ENCODE data around the gene CDNF. TPM values are rescaled to one million over a fixed set of nuclear protein-coding genes. Genes with fewer than 3 reads are reported as not detected.

Gene CDNF
- total and polyA plus RNA-seq, 10 of the 15 experiments (the other 5 are each of a cell fraction or from before 2014, with no cell fraction given) = 0.08 to 1.9 (median 0.77) TPM

GRCh38 chr10:14837757-14838581 is at the start of gene CDNF, which contains the start of the genes HSPA14 and MSANTD7 (continued):
- TF ChIP-seq IRF5 (IDR thresholded peaks at IDR 0.05; ENCODE audit: borderline replicate concordance) = no peak
- no peak; the same call in 1 of the 2 replicates for TF ChIP-seq MEF2A (IDR thresholded peaks at IDR 0.05; ENCODE audit: insufficient read depth, low read depth, low read length)
- TF ChIP-seq EZH2 (IDR thresholded peaks at IDR 0.05; ENCODE audit: borderline replicate concordance, control insufficient read depth, low read depth, low read length) = no peak
- TF ChIP-seq RBBP5 (conservative IDR thresholded peaks at IDR 0.05) = no peak
- no peak for TF ChIP-seq ETV6 (conservative IDR thresholded peaks at IDR 0.05 in 1 of 2, IDR thresholded peaks at IDR 0.05 in 1 of 2; ENCODE audit: borderline replicate concordance in 1 of 2, low read depth in 1 of 2)
- peak; percentile 73; the same call in 1 of the 2 replicates for TF ChIP-seq IRF3 (IDR thresholded peaks at IDR 0.05)
- TF ChIP-seq CBX5 (IDR thresholded peaks at IDR 0.05; ENCODE audit: low read depth) = no peak
- TF ChIP-seq MTA3 (IDR thresholded peaks at IDR 0.05; ENCODE audit: borderline replicate concordance, low read length) = no peak
- TF ChIP-seq NFYA (IDR thresholded peaks at IDR 0.05; ENCODE audit: borderline replicate concordance, low read depth, low read length) = no peak
- TF ChIP-seq RB1 (IDR thresholded peaks at IDR 0.05; ENCODE audit: borderline replicate concordance) = peak; percentile 46; the same call in 1 of the 2 replicates
- no peak for TF ChIP-seq SRF (IDR thresholded peaks at IDR 0.05; ENCODE audit: low read depth in 2 of 2, low read length in 2 of 2)
- TF ChIP-seq SPI1 (IDR thresholded peaks at IDR 0.05; ENCODE audit: borderline replicate concordance, insufficient read depth, low read depth, low read length) = no peak
- TF ChIP-seq CHD1 (IDR thresholded peaks at IDR 0.05; ENCODE audit: low read depth, low read length) = no peak
- no peak for TF ChIP-seq GABPA (IDR thresholded peaks at IDR 0.05; ENCODE audit: low read depth)
- TF ChIP-seq USF1 (IDR thresholded peaks at IDR 0.05; ENCODE audit: borderline replicate concordance, extremely low read length, insufficient read depth, low read depth, low read length) = no peak
- peak; percentile 78; the same call in 1 of the 2 replicates for TF ChIP-seq HDGF (IDR thresholded peaks at IDR 0.05)
- TF ChIP-seq ZNF622 (IDR thresholded peaks at IDR 0.05) = no peak
- TF ChIP-seq SIX5 (IDR thresholded peaks at IDR 0.05; ENCODE audit: low read depth, low read length, severe bottlenecking) = no peak
- peak; percentile 75 for TF ChIP-seq SP1 (IDR thresholded peaks at IDR 0.05; ENCODE audit: low read depth, low read length)
- TF ChIP-seq PKNOX1 (IDR thresholded peaks at IDR 0.05) = peak; percentile 95
- TF ChIP-seq RUNX3 (IDR thresholded peaks at IDR 0.05; ENCODE audit: low read length) = no peak
- no peak for TF ChIP-seq ZNF274 (IDR thresholded peaks at IDR 0.05; ENCODE audit: insufficient read depth, insufficient read length)
- no peak for TF ChIP-seq KDM1A (IDR thresholded peaks at IDR 0.05; ENCODE audit: borderline replicate concordance)
- TF ChIP-seq HCFC1 (IDR thresholded peaks at IDR 0.05; ENCODE audit: low read length) = peak; percentile 45; the same call in 1 of the 2 replicates
- 0 out of 2 replicates have a peak, but pooled peaks have one; percentile 21 for TF ChIP-seq CBFB (IDR thresholded peaks at IDR 0.05; ENCODE audit: low read depth)
